Activated CD4-positive, alpha-beta T cell treated with anti-CD3 and anti-CD28 coated beads, Interleukin-2, amount 50 U/mL, for 48 hours (primary cell): Measurements from ENCODE around the gene IL1RAPL1.
"Not testable (repeated sequence)": the region's sequence is repeated elsewhere in the genome, so short reads cannot be mapped to it uniquely, and the experiment has no call there.

Experiments used
- DNase-seq, 2 experiments: peaks; one replicate each; pipeline ENCODE4 v3.0.0-alpha.2; 2020

Gene IL1RAPL1

GRCh38 chrX:28638775-28639174 lies 51.5 kb downstream of the IL1RAPL1 start:
- DNase-seq = no peak

DNA sequence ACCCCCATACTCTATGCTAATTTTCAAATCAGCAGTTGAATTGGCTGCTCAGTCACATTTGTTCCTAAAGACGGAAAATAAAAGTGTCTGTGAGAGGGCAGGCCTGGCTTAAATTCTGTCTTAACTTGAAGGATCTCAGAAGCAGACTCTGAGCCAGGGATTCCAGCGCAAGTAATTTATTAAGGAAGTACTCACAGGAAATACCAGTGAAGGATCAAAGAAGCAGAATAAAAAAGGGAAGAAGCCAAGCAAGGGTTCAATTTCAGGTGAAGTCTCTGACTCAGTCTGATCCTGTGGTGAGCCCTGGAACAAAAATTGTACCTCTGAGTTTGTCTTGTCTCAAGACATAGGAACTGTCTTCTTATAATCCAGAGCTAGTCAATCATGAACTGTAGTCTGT lies 52.2 kb downstream of the IL1RAPL1 start:
- DNase-seq = no peak

DNA sequence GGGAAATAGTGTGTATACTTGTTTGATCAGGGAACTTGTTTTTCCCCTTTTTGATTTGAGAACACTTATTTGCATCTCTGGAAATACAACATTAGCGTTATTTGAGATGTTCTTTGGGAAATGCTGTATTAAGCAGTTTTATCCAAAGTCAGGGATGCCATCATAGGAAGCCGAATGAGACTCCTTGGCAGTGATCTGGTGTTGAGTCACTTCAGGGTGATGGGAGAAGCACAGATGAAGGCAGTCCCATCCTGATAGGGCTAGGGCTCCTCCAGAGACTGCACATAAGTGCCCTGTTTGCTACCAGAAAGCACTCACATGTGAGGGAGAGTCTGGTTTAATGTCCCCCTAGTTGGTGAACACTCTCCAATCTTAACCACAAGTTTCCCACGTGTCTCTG lies 62.3 kb downstream of the IL1RAPL1 start:
- DNase-seq = no peak

DNA sequence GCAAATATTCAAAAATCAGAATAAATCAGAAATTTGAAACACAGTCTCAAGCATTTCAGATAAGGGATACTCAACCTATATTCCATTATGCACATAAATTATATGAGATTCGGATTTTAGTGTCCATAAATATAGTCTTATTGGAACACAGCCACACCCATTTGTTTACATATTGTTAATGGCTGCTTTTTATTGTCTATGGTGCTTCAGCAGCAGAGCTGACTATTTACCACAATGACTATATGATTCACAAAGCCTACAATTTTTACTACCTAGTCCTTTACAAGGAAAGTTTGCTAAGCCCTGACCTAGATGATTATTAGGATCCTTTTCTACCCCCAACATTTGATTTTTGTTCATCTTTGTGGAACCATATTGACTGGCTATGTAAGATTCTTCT lies 63.9 kb downstream of the IL1RAPL1 start:
- no peak for DNase-seq

GRCh38 chrX:28659269-28659668 lies 72.0 kb downstream of the IL1RAPL1 start:
- DNase-seq = peak in 1 of 2 experiments; percentile 3

DNA sequence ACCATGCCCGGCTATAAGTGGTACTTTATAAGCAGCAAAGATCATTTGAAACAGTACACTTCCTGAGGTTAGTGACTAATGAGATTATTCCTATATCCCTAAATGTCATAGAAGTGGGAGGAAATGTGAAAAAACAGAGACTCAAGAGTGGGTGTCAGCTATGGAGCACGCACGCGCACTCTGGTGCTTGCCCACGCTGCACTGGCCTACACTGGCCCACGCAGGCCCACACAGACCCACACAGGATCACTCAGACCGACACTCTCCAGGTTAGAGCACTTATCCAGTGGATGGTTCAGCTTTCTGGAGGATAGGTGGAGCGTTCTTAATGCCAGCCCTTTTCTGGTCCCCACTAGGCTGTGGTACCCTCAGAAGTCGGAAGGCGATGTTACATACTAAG lies 78.5 kb downstream of the IL1RAPL1 start:
- no peak for DNase-seq

DNA sequence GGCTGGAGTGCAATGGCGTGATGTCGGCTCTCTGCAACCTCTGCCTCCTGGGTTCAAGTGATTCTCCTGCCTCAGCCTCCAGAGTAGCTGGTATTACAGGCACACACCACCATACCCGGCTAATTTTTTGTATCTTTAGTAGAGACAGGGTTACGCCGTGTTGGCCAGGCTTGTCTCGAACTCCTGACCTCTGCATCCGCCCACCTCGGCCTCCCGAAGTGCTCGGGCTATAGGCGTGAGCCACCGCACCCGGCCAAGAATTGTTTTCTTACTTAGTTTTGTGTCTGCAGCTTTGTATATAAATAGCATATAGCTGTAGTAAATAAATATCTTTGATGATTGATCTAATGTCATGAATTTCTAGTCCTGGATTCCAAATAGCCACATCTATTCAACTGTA lies 81.1 kb downstream of the IL1RAPL1 start:
- DNase-seq = no peak

- DNase-seq = no peak
Observed at GRCh38 chrX:28668957-28669356, 81.7 kb downstream of the IL1RAPL1 start.

GRCh38 chrX:28670074-28670473 lies 82.8 kb downstream of the IL1RAPL1 start:
- DNase-seq = no peak

- no peak for DNase-seq
Observed at GRCh38 chrX:28675173-28675572, 87.9 kb downstream of the IL1RAPL1 start.

DNA sequence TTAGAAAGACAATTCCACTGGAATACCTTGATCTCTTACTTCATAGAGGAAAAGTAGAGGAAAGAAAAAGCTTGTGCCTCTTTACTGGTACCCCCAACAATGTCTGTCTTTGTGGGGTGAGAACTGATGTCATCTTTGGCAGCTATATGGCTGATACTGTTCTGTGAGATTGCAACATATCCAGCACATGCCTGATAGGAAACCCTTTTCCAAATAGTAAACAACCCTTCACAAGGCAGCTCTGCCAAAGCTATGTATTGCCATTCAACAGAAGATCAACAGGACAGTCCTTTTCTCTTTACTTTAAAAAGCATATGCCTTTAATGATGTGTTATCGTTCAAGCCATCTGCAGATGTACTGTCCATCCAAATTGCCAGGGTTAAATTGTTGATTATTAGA lies 105.9 kb downstream of the IL1RAPL1 start:
- no peak for DNase-seq

DNA sequence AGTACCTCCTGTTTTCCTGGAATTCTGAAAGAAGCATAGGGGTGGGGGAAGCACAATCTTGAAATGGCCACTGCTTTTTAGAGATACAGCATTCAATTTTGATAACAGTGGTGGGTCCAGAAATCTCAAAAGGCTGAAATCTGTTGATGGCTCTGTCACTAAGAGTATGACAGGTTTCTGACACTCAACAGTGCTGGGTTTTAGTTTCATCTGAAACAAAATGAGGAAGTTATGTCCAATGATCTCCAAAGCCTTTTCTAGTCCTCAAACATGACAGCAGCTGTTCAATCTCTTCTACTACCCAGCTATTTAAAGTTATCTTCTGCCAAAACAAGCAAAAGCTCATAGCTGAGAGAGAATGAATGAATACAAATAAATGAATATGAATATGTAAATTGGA lies 110.5 kb downstream of the IL1RAPL1 start:
- DNase-seq = no peak

DNA sequence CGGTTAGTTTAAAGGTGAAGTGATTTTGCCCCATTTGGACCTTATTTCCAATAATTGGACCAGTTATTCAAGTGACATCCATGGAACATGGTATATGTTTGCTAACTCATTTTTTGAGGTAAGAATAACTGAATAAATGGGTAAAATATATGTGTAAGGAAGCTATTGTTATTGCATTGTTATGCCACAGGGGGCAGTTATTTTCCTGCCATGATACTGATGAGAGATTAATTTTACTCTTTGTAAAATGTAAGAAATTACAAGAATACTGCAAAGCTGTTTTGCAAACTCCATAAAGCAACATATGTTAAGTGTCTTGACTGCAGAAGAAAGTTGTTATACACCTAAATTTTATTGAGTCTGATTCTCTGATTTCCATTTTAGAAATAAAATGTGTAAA lies 114.0 kb downstream of the IL1RAPL1 start:
- no peak for DNase-seq

DNA sequence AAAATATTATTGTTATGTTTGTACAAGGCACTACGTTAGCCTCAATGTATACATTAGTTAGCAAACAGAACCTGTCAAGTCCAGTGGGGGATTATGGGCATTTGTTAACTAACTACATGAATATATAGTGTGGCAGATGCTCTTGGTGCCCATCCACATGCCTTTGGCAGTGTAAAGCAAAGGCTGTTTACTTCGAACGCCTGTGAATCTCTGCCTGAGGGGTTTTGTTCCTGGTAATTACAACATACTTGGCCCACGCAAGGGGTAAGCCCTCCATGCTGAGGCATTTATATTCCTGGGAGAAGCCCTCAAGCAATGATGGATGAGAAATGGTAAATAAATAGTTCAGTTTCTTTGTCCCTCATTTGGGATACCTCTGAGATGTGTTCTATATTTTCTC lies 119.7 kb downstream of the IL1RAPL1 start:
- DNase-seq = no peak

DNA sequence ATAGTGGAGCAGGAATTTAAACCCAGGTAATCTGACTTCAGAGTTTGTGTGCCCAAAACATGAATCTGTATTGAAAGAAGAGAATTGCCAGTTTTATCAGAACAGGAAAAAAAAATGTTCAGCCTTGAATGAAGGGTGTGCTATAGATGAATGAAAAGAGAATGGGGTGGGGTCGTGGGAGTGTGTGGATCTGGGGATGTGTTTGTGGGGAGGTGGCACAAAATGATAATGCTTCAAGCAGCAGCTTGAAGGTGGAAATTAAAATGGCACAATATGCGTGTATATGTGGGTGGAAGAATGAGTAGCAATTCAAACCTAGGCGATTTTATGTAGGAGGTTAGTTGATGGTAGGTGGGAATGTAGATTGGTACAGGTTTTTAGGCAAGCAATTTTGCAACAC lies 122.2 kb downstream of the IL1RAPL1 start:
- no peak for DNase-seq

DNA sequence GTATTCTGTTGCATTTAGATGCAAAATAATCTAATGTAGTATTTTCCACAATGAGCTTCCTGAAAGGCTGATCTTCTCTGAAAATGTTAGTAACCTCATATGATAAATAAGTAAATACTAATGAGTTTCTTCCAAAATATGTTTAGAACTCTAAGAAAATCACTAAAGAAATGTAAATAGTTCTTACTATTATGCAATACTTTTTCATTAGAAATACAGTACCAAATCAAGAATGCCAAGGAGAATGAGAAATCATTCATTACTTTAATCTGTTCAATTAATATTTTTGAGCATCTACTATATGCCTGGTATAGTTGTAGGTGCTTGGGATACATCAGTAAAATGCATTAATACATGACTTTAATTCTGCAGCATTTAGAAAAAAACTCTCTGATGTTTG lies 130.6 kb downstream of the IL1RAPL1 start:
- DNase-seq = no peak

GRCh38 chrX:28718450-28718849 lies 131.2 kb downstream of the IL1RAPL1 start:
- DNase-seq = no peak

GRCh38 chrX:28719620-28720019 lies 132.4 kb downstream of the IL1RAPL1 start:
- no peak for DNase-seq

GRCh38 chrX:28752330-28752729 lies 165.1 kb downstream of the IL1RAPL1 start:
- no peak for DNase-seq

DNA sequence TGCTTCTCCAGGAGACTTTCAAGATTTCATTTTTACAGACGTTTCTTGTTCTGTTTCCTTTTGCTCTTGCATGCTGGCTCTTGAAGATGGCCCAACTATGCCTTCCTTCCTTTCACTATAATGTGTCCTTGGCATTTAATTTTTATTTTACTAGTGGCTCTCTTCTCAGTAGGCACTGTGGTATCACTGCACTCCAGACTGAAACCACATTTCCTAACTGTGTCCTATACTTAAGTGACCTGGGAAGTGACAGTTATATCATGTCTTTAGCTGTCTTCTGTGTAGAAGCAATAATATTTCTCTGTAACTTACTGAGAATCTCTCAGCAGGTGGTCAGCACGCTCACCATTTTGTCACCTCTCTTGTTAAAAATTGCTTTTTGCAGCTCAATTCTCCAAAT lies 168.9 kb downstream of the IL1RAPL1 start:
- no peak for DNase-seq

DNA sequence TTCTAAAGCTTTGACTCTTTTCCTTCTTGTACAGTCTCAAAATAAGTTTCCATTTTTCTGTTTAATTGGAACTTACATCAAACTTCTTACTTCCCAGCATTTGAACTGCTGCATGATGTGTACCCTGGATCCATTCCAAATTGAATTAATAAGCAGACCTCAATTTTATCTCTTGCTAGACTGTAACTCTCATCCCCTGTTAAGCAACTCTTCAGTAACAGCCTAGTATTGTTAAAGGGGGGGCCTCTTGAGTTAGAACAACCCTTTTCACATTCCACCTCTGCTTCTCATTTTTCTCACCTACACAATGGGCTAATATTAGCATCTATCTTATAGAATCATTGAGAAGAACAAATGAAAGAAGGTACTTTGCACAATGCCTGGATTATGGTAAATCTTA lies 169.4 kb downstream of the IL1RAPL1 start:
- no peak for DNase-seq

GRCh38 chrX:28757290-28757689 lies 170.0 kb downstream of the IL1RAPL1 start:
- DNase-seq = no peak

DNA sequence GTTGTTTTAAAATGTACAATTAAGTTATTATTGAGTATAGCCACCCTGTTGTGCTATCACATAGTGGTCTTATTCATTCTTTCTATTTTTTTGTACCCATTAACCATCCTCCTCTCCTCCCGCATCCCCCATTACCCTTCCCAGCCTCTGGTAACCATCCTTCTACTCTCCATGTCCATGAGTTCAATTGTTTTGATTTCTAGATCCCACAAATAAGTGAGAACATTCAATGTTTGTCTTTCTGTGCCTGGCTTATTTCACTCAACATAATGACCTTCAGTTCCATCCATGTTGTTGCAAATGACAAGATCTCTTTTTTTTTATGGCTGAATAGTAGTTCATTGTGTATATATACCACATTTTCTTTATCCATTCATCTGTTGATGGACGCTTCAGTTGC lies 179.3 kb downstream of the IL1RAPL1 start:
- not testable (repeated sequence) for DNase-seq

- DNase-seq = no peak
Observed at GRCh38 chrX:28773807-28774206, 186.6 kb downstream of the IL1RAPL1 start.

- no peak for DNase-seq
Observed at GRCh38 chrX:28787206-28787605, 200.0 kb downstream of the IL1RAPL1 start.

- DNase-seq = not testable (repeated sequence)
Observed at GRCh38 chrX:28800671-28801070, 213.4 kb downstream of the IL1RAPL1 start.
